HG02798 (cell line): ENCODE data around the gene AGAP1.
A peak's percentile ranks its signal among the peaks of the same experiment; 100 is the strongest.
"Not testable (repeated sequence)": the region's sequence is repeated elsewhere in the genome, so short reads cannot be mapped to it uniquely, and the experiment has no call there.

ENCODE experiments used
- ATAC-seq: cut with Tn5 transposase; IDR thresholded peaks from one replicate; pipeline ENCODE4 v1.9.1; 2021; ENCODE audit warnings: mild to moderate bottlenecking; ENCODE audit not compliant: unreplicated experiment, poor library complexity

Gene AGAP1

GRCh38 chr2:235746257-235746934, 252.6 kb downstream of the AGAP1 start:
- peak; percentile 65 for ATAC-seq

GRCh38 chr2:235747001-235747785, 253.3 kb downstream of the AGAP1 start:
- no peak for ATAC-seq

- no peak for ATAC-seq
Measured at GRCh38 chr2:235747786-235748091, 253.9 kb downstream of the AGAP1 start.

GRCh38 chr2:235749121-235749770, 255.4 kb downstream of the AGAP1 start:
- ATAC-seq: no peak

GRCh38 chr2:235749771-235750160, 255.9 kb downstream of the AGAP1 start:
- ATAC-seq: no peak

- no peak for ATAC-seq
Measured at GRCh38 chr2:235752846-235753245, 259.0 kb downstream of the AGAP1 start.

- no peak for ATAC-seq
Measured at GRCh38 chr2:235754357-235755207, 260.7 kb downstream of the AGAP1 start.

- ATAC-seq: no peak
Measured at GRCh38 chr2:235756491-235756890, 262.6 kb downstream of the AGAP1 start.

- no peak for ATAC-seq
Measured at GRCh38 chr2:235757212-235757611, 263.4 kb downstream of the AGAP1 start.

GRCh38 chr2:235757640-235758039, 263.8 kb downstream of the AGAP1 start:
- no peak for ATAC-seq

GRCh38 chr2:235762832-235763598, 269.2 kb downstream of the AGAP1 start:
- no peak for ATAC-seq

- ATAC-seq: no peak
Measured at GRCh38 chr2:235763816-235764215, 270.0 kb downstream of the AGAP1 start.

GRCh38 chr2:235764478-235764877, 270.6 kb downstream of the AGAP1 start:
- ATAC-seq: not testable (repeated sequence)

- no peak for ATAC-seq
Measured at GRCh38 chr2:235765181-235765820, 271.5 kb downstream of the AGAP1 start.

GRCh38 chr2:235766278-235766677, 272.4 kb downstream of the AGAP1 start:
- ATAC-seq: peak; percentile 65

GRCh38 chr2:235768606-235769005, 274.8 kb downstream of the AGAP1 start:
- ATAC-seq: no peak

- ATAC-seq: no peak
Measured at GRCh38 chr2:235769046-235769445, 275.2 kb downstream of the AGAP1 start.

GRCh38 chr2:235770909-235771820, 277.3 kb downstream of the AGAP1 start:
- no peak for ATAC-seq
